ENCODE measurements around the gene ATP2B2. TPM values are rescaled to one million over a fixed set of nuclear protein-coding genes. Genes with fewer than 3 reads are reported as not detected.

ATP2B2 gene
- total and polyA plus RNA-seq, 10 of the 15 experiments (the other 5 are each of a cell fraction or from before 2014, with no cell fraction given), result 0.04 TPM; not detected in 9

- H3K27me3 ChIP-seq (replicated peaks in 1 of 2; ENCODE audit: control insufficient read depth in 2 of 2, insufficient read depth in 2 of 2, low read length in 1 of 2), result peaks cover 0 to 1% of the 10 kb centered on the region in 2 experiments; a peak in 2 of 4 replicates
- H2AFZ ChIP-seq (ENCODE audit: control insufficient read depth, low read depth, low read length), result no peak overlapping the region
- H4K20me1 ChIP-seq (ENCODE audit: control insufficient read depth, insufficient read depth), result no peaks in the 10 kb centered on the region
- ChIA-PET SMC1A (ENCODE audit: uncharacterized antibody, unreplicated experiment) (no interaction called here), RAD21 (ENCODE audit: unreplicated experiment) (no interaction called here), CTCF (no interaction called here), POLR2A (no interaction called here)
- no peaks in the 10 kb centered on the region for H3K36me3 ChIP-seq (ENCODE audit: control insufficient read depth in 2 of 2, insufficient read depth in 2 of 2, low read length in 1 of 2)
- no peaks in the 10 kb centered on the region for H3K9me3 ChIP-seq (replicated peaks; ENCODE audit: control insufficient read depth, insufficient read depth, low read length)
- in situ Hi-C loops (cut with MboI), result no loop called here
- FAIRE-seq (no peak), ATAC-seq (no peak), DNase-seq (ENCODE audit: low read depth, low spot score) (no peak)
- no peak overlapping the region for H3K9ac ChIP-seq (ENCODE audit: control insufficient read depth, insufficient read depth, low read length)
- no peaks in the 10 kb centered on the region for H3K4me1 ChIP-seq (ENCODE audit: control insufficient read depth, insufficient read depth, low read length)
- BruUV-seq (replicated peaks), result no TSS peak
- H3K4me3 ChIP-seq, result no peak overlapping the region
- intact Hi-C loops (cut with micrococcal nuclease; ENCODE audit: unreplicated experiment), result no loop called here
- H3K27ac ChIP-seq (ENCODE audit: control insufficient read depth, insufficient read depth), result no peak overlapping the region
- no peaks in the 10 kb centered on the region for H3K79me2 ChIP-seq (ENCODE audit: control insufficient read depth, insufficient read depth, low read length)
- no peak overlapping the region for H3K4me2 ChIP-seq (ENCODE audit: control insufficient read depth, insufficient read depth)
- 33% methylated on average over 8 of the region's 8 CpGs for whole genome bisulfite sequencing (ENCODE audit: insufficient coverage, insufficient replicate concordance, low lambda C conversion rate, missing lambda C conversion rate)
- TF ChIP-seq ZNF687 (IDR thresholded peaks at IDR 0.05) (no peak), STAT3 (IDR thresholded peaks at IDR 0.05; ENCODE audit: low read depth, low read length) (no peak), NFYA (IDR thresholded peaks at IDR 0.05; ENCODE audit: borderline replicate concordance, low read depth, low read length) (no peak), USF2 (IDR thresholded peaks at IDR 0.05; ENCODE audit: borderline replicate concordance, low read depth, low read length) (no peak), BRCA1 (IDR thresholded peaks at IDR 0.05; ENCODE audit: low read depth, low read length) (no peak), SKIL (IDR thresholded peaks at IDR 0.05; ENCODE audit: low read depth, poor library complexity, severe bottlenecking) (no peak), CUX1 (IDR thresholded peaks at IDR 0.05; ENCODE audit: insufficient replicate concordance, low read depth, low read length) (no peak), EZH2 (IDR thresholded peaks at IDR 0.05; ENCODE audit: borderline replicate concordance, control insufficient read depth, low read depth, low read length) (no peak), MYC (IDR thresholded peaks at IDR 0.05; ENCODE audit: insufficient read depth, insufficient read length, insufficient replicate concordance, low read length, severe bottlenecking) (no peak)
Observed at GRCh38 chr3:10407361-10407760, 98.0 kb downstream of the ATP2B2 start.
